Measurements from ENCODE around the gene GLIPR1L1. TPM values are rescaled to one million over a fixed set of nuclear protein-coding genes. Genes with fewer than 3 reads are reported as not detected.

The GLIPR1L1 gene
- total and polyA plus RNA-seq, 2 of the 8 experiments (the other 6 are each of a cell fraction or from before 2014, with no cell fraction given): 1.2 to 1.7 TPM

GRCh38 chr12:75390899-75391538, 56.5 kb downstream of the GLIPR1L1 start, which contains the start of gene GLIPR1L2:
GLIPR1L2 (plus strand) TSS chr12:75391089; CDS start chr12:75391117, 28 bp downstream.
- peak within 1 kb of the TSS; percentile 49 for H4K91ac ChIP-seq (replicated peaks; ENCODE audit: insufficient read length, low read length)
- H3K4me2 ChIP-seq (ENCODE audit: insufficient read depth in 1 of 2, low read depth in 2 of 2, low read length in 2 of 2): peak within 1 kb of the TSS; percentile 49 to 71
- H4K5ac ChIP-seq (ENCODE audit: insufficient read length, low read depth, low read length): peak within 1 kb of the TSS; percentile 53
- H2BK5ac ChIP-seq (ENCODE audit: low read depth, low read length): peak within 1 kb of the TSS; percentile 93
- peak; percentile 92 for FAIRE-seq
- CTCF ChIA-PET (ENCODE audit: partially characterized antibody): interaction anchor here (0.6 to 3.0 kb wide), 22 partner anchors 9 to 489 kb away, joined by 3 to 21 read pairs (median 4); partner anchors contain the start of genes CAPS2, GLIPR1 and GLIPR1L1
- no peak within 1 kb of the TSS for H2BK20ac ChIP-seq (ENCODE audit: low read length)
- DNase-seq (ENCODE audit: low read depth in 1 of 2, low spot score in 2 of 2): peak; percentile 97 to 98
- H3K27me3 ChIP-seq (replicated peaks in 1 of 4; ENCODE audit: control insufficient read depth in 3 of 4, extremely low read depth in 1 of 4, insufficient read depth in 3 of 4, low read length in 3 of 4): no peaks in the 10 kb centered on the region
- 0 out of 2 replicates have a peak within 1 kb of the TSS, but pooled peaks have one; percentile 31 for H2BK15ac ChIP-seq (ENCODE audit: low read length)
- H3K23ac ChIP-seq (ENCODE audit: insufficient read length): no peak within 1 kb of the TSS
- H3K27ac ChIP-seq (ENCODE audit: low read depth, low read length): peak within 1 kb of the TSS; percentile 33; the same call in 1 of the 2 replicates
- 11% methylated on average over 32 of the region's 36 CpGs; no CpG with 5 or more reads in 1 of the 2 experiments for WGBS, 2 experiments (ENCODE audit: extremely low coverage in 1 of 2, insufficient coverage in 1 of 2, insufficient read length in 1 of 2, insufficient replicate concordance in 2 of 2, low coverage in 1 of 2, low lambda C conversion rate in 2 of 2, missing lambda C conversion rate in 1 of 2)
- H2BK120ac ChIP-seq (replicated peaks; ENCODE audit: low read depth, low read length): no peak within 1 kb of the TSS
- POLR2A ChIA-PET (ENCODE audit: partially characterized antibody): interaction anchor here (0.6 to 1.1 kb wide), 2 partner anchors 33 to 94 kb away, joined by 4 read pairs; no protein-coding TSS in a partner anchor
- no peak within 1 kb of the TSS for H4K8ac ChIP-seq (ENCODE audit: extremely low read depth, insufficient read depth, low read length)
- no peaks in the 10 kb centered on the region for H3K9me3 ChIP-seq (ENCODE audit: insufficient read depth in 2 of 2, low read depth in 1 of 2, low read length in 1 of 2)
- H4K20me1 ChIP-seq (replicated peaks in 1 of 2; ENCODE audit: control insufficient read depth in 1 of 2, insufficient read depth in 2 of 2, low read length in 2 of 2): no peaks in the 10 kb centered on the region
- peak within 1 kb of the TSS; percentile 98 for H2AFZ ChIP-seq (ENCODE audit: low read length)
- peaks cover 3% of the 10 kb centered on the region; the same call in 1 of the 2 replicates for H3K23me2 ChIP-seq (ENCODE audit: low read depth, low read length)
- H3K14ac ChIP-seq (ENCODE audit: insufficient read length): no peak within 1 kb of the TSS
- H2AK5ac ChIP-seq (ENCODE audit: low read depth, low read length): no peak within 1 kb of the TSS
- peak within 1 kb of the TSS; percentile 51 to 63 (median 58) for H3K4me3 ChIP-seq (ENCODE audit: extremely low read depth in 1 of 4, insufficient read depth in 2 of 4, low read depth in 3 of 4, low read length in 4 of 4)
- no peaks in the 10 kb centered on the region for H3K79me1 ChIP-seq (ENCODE audit: low read depth, low read length)
- H2BK12ac ChIP-seq (ENCODE audit: low read depth, low read length): peak within 1 kb of the TSS; percentile 92; the same call in 1 of the 2 replicates
- H3K9ac ChIP-seq (replicated peaks in 1 of 4; ENCODE audit: extremely low read depth in 1 of 4, low read depth in 3 of 4, low read length in 3 of 4): peak within 1 kb of the TSS in 3 of 4 experiments; percentile 71 to 86 (median 75); a peak in 6 of 7 replicates
- no peak within 1 kb of the TSS for H3K56ac ChIP-seq (replicated peaks; ENCODE audit: insufficient read length, low read depth, low read length)
- no peaks in the 10 kb centered on the region for H3K79me2 ChIP-seq (ENCODE audit: control insufficient read depth in 1 of 2, insufficient read depth in 2 of 2, low read length in 2 of 2)
- peak within 1 kb of the TSS; percentile 68; the same call in 1 of the 2 replicates for H3K18ac ChIP-seq (ENCODE audit: extremely low read depth, low read length)
- no peak within 1 kb of the TSS for H3K4ac ChIP-seq (replicated peaks; ENCODE audit: insufficient read length, low read depth, low read length)
- H3K36me3 ChIP-seq (ENCODE audit: control insufficient read depth in 2 of 4, insufficient read depth in 4 of 4, low read length in 3 of 4): no peaks in the 10 kb centered on the region
- H3K4me1 ChIP-seq (replicated peaks in 1 of 4; ENCODE audit: control insufficient read depth in 3 of 4, insufficient read depth in 4 of 4, low read length in 3 of 4): peaks cover 0 to 3% (median 0%) of the 10 kb centered on the region in 4 experiments; a peak in 1 of 7 replicates
- TF ChIP-seq CREB1 (IDR thresholded peaks at IDR 0.05) (peak; percentile 91), RNF2 (IDR thresholded peaks at IDR 0.05; ENCODE audit: borderline replicate concordance, low read depth, low read length, missing control alignments, poor library complexity, severe bottlenecking) (no peak), EGR1 (IDR thresholded peaks at IDR 0.05; ENCODE audit: borderline replicate concordance, low read depth, low read length) (no peak), CTCF (IDR thresholded peaks at IDR 0.05; ENCODE audit: control extremely low read depth in 1 of 3, insufficient read depth in 1 of 3, low read depth in 1 of 3, low read length in 3 of 3) (peak; percentile 75 to 94 (median 80)), POLR2AphosphoS5 (IDR thresholded peaks at IDR 0.05; ENCODE audit: low read depth, low read length) (peak; percentile 72), YY1 (IDR thresholded peaks at IDR 0.05; ENCODE audit: low read depth, low read length) (peak; percentile 81), RAD21 (IDR thresholded peaks at IDR 0.05 in 1 of 2, conservative IDR thresholded peaks at IDR 0.05 in 1 of 2; ENCODE audit: low read depth in 2 of 2, low read length in 2 of 2) (peak; percentile 49 to 66; a peak in 3 of 4 replicates), SIRT6 (IDR thresholded peaks at IDR 0.05; ENCODE audit: low read length) (no peak), ASH2L (IDR thresholded peaks at IDR 0.05; ENCODE audit: low read length) (peak; percentile 92)
